RKO (cell line): ENCODE results near the gene PCDHGC4.

Experiments
- DNase-seq: peaks from one replicate; pipeline ENCODE4 v3.0.0-alpha.2; 2016; ENCODE audit warnings: low spot score

PCDHGC4 gene

GRCh38 chr5:141512390-141512910 is 27.6 kb downstream of the PCDHGC4 start:
- DNase-seq = no peak

GRCh38 chr5:141512911-141513626 is 28.2 kb downstream of the PCDHGC4 start:
- no peak for DNase-seq

GRCh38 chr5:141513627-141514329 is 28.9 kb downstream of the PCDHGC4 start:
- no peak for DNase-seq

- no peak for DNase-seq
Measured at GRCh38 chr5:141514330-141515133, 29.7 kb downstream of the PCDHGC4 start.

GRCh38 chr5:141515141-141515540 is 30.3 kb downstream of the PCDHGC4 start:
- no peak for DNase-seq

- DNase-seq = no peak
Measured at GRCh38 chr5:141515946-141516671, 31.3 kb downstream of the PCDHGC4 start.

GRCh38 chr5:141516672-141517025 is 31.8 kb downstream of the PCDHGC4 start:
- no peak for DNase-seq

- no peak for DNase-seq
Measured at GRCh38 chr5:141517312-141517711, 32.5 kb downstream of the PCDHGC4 start.

- DNase-seq = no peak
Measured at GRCh38 chr5:141517880-141518617, 33.2 kb downstream of the PCDHGC4 start.

GRCh38 chr5:141518618-141519015 is 33.8 kb downstream of the PCDHGC4 start:
- DNase-seq = no peak

- no peak for DNase-seq
Measured at GRCh38 chr5:141519605-141520565, 35.1 kb downstream of the PCDHGC4 start.

- peak; percentile 96 for DNase-seq
Measured at GRCh38 chr5:141521244-141521781, 36.5 kb downstream of the PCDHGC4 start.

- DNase-seq = no peak
Measured at GRCh38 chr5:141522301-141522700, 37.5 kb downstream of the PCDHGC4 start.

- DNase-seq = no peak
Measured at GRCh38 chr5:141523991-141524390, 39.2 kb downstream of the PCDHGC4 start.

GRCh38 chr5:141524604-141525597 is 40.1 kb downstream of the PCDHGC4 start:
- peak; percentile 93 for DNase-seq

- DNase-seq = no peak
Measured at GRCh38 chr5:141525653-141526052, 40.8 kb downstream of the PCDHGC4 start.

- DNase-seq = no peak
Measured at GRCh38 chr5:141527426-141527825, 42.6 kb downstream of the PCDHGC4 start.

- DNase-seq = no peak
Measured at GRCh38 chr5:141528291-141528984, 43.6 kb downstream of the PCDHGC4 start.
